HG03139 (cell line): Measurements from ENCODE around the gene WDR81.
"Not testable (repeated sequence)": the region's sequence is repeated elsewhere in the genome, so short reads cannot be mapped to it uniquely, and the experiment has no call there.

ENCODE experiments used
- ATAC-seq: cut with Tn5 transposase; IDR thresholded peaks from one replicate; pipeline ENCODE4 v1.9.1; 2021; ENCODE audit not compliant: unreplicated experiment

WDR81 gene

GRCh38 chr17:1713160-1713877, 11.2 kb upstream of the WDR81 start:
- no peak for ATAC-seq

GRCh38 chr17:1713878-1714426, 10.6 kb upstream of the WDR81 start:
- ATAC-seq = no peak

- ATAC-seq = no peak
Observed at GRCh38 chr17:1714427-1714979, 10.0 kb upstream of the WDR81 start.

- no peak for ATAC-seq
Observed at GRCh38 chr17:1714980-1715802, 9.3 kb upstream of the WDR81 start.

- ATAC-seq = no peak
Observed at GRCh38 chr17:1715803-1716075, 8.8 kb upstream of the WDR81 start.

GRCh38 chr17:1716076-1716911, 8.2 kb upstream of the WDR81 start:
- ATAC-seq = peak; percentile 76

- peak; percentile 30 for ATAC-seq
Observed at GRCh38 chr17:1716912-1717695, 7.4 kb upstream of the WDR81 start.

- no peak for ATAC-seq
Observed at GRCh38 chr17:1718362-1719165, 5.9 kb upstream of the WDR81 start.

- no peak for ATAC-seq
Observed at GRCh38 chr17:1720856-1721386, 3.6 kb upstream of the WDR81 start.

- ATAC-seq = not testable (repeated sequence)
Observed at GRCh38 chr17:1722022-1722421, 2.5 kb upstream of the WDR81 start.

- peak; percentile 29 for ATAC-seq
Observed at GRCh38 chr17:1724869-1725641, 551 bp downstream of the WDR81 start.

- ATAC-seq = no peak
Observed at GRCh38 chr17:1725642-1726511, 1.4 kb downstream of the WDR81 start.

- no peak for ATAC-seq
Observed at GRCh38 chr17:1726626-1727257, 2.2 kb downstream of the WDR81 start.

GRCh38 chr17:1727258-1727789, 2.8 kb downstream of the WDR81 start:
- ATAC-seq = no peak

- ATAC-seq = no peak
Observed at GRCh38 chr17:1727876-1728630, 3.5 kb downstream of the WDR81 start.

GRCh38 chr17:1729966-1730325, 5.4 kb downstream of the WDR81 start:
- no peak for ATAC-seq
